Ishikawa (cell line): ENCODE data around the gene CTNNBL1.

Source experiments
- CEBPB ChIP-seq: IDR thresholded peaks from 2 replicates; pipeline ENCODE4 v1.6.1; 2012
- CREB1 ChIP-seq: IDR thresholded peaks from 2 replicates; pipeline ENCODE4 v1.6.1; 2012; ENCODE audit warnings: low read depth
- EGR1 ChIP-seq: IDR thresholded peaks from 2 replicates; pipeline ENCODE4 v1.6.1; 2012
- EP300 ChIP-seq: IDR thresholded peaks from 2 replicates; pipeline ENCODE4 v1.6.1; 2012; ENCODE audit warnings: borderline replicate concordance
- FOXM1 ChIP-seq: IDR thresholded peaks from 2 replicates; pipeline ENCODE4 v1.6.1; 2012; ENCODE audit warnings: low read depth, borderline replicate concordance
- NFIC ChIP-seq: IDR thresholded peaks from 2 replicates; pipeline ENCODE4 v1.6.1; 2012
- RAD21 ChIP-seq: IDR thresholded peaks from 2 replicates; pipeline ENCODE4 v1.6.1; 2012; ENCODE audit warnings: low read depth
- TAF1 ChIP-seq: IDR thresholded peaks from 2 replicates; pipeline ENCODE4 v1.6.1; 2012; ENCODE audit warnings: low read depth, mild to moderate bottlenecking
- TCF12 ChIP-seq: IDR thresholded peaks from 2 replicates; pipeline ENCODE4 v1.6.1; 2012; ENCODE audit warnings: low read depth
- TEAD4 ChIP-seq: IDR thresholded peaks from 2 replicates; pipeline ENCODE4 v1.6.1; 2012
- USF1 ChIP-seq: IDR thresholded peaks from 2 replicates; pipeline ENCODE4 v1.6.1; 2012
- YY1 ChIP-seq: IDR thresholded peaks from 2 replicates; pipeline ENCODE4 v1.6.1; 2012; ENCODE audit warnings: low read depth
- ZBTB7A ChIP-seq: IDR thresholded peaks from 2 replicates; pipeline ENCODE4 v1.6.1; 2012; ENCODE audit warnings: low read depth
- TF ChIP-seq, protein P1 (sequence below): IDR thresholded peaks from 2 replicates; pipeline ENCODE4 v1.6.1; 2012
- TF ChIP-seq, protein P2 (sequence below): IDR thresholded peaks from 2 replicates; pipeline ENCODE4 v1.6.1; 2012; ENCODE audit warnings: low read depth, mild to moderate bottlenecking

CTNNBL1 gene

DNA sequence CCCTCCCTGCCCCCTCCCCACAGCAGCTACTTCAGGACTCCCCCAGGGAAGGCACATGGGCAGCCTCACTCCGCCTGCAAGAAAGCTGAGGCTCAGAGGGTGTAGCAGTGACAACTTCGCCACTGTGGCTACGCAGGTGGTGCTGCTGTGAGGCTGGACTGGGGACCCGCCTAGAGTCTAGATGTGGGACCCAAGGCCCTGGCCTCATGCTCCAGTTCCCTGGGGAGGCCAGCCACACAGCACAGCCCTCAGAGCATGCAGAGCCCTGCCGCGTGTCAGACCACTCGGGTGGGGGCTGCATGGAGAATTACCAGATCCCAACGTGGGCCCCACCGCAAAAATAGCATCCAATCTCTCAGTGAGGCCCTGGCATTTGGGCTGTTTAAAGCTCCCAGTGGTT, 178.3 kb downstream of the CTNNBL1 start:
- TF ChIP-seq, protein P1, sequence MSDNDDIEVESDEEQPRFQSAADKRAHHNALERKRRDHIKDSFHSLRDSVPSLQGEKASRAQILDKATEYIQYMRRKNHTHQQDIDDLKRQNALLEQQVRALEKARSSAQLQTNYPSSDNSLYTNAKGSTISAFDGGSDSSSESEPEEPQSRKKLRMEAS: no peak
- no peak for TF ChIP-seq TAF1
- no peak for TF ChIP-seq CEBPB
- no peak for TF ChIP-seq CREB1
- no peak for TF ChIP-seq FOXM1
- no peak for TF ChIP-seq TCF12
- TF ChIP-seq RAD21: no peak
- TF ChIP-seq ZBTB7A: no peak
- TF ChIP-seq NFIC: no peak
- TF ChIP-seq EP300: no peak
- TF ChIP-seq TEAD4: no peak
- TF ChIP-seq USF1: no peak
- no peak for TF ChIP-seq EGR1
- TF ChIP-seq, protein P2, sequence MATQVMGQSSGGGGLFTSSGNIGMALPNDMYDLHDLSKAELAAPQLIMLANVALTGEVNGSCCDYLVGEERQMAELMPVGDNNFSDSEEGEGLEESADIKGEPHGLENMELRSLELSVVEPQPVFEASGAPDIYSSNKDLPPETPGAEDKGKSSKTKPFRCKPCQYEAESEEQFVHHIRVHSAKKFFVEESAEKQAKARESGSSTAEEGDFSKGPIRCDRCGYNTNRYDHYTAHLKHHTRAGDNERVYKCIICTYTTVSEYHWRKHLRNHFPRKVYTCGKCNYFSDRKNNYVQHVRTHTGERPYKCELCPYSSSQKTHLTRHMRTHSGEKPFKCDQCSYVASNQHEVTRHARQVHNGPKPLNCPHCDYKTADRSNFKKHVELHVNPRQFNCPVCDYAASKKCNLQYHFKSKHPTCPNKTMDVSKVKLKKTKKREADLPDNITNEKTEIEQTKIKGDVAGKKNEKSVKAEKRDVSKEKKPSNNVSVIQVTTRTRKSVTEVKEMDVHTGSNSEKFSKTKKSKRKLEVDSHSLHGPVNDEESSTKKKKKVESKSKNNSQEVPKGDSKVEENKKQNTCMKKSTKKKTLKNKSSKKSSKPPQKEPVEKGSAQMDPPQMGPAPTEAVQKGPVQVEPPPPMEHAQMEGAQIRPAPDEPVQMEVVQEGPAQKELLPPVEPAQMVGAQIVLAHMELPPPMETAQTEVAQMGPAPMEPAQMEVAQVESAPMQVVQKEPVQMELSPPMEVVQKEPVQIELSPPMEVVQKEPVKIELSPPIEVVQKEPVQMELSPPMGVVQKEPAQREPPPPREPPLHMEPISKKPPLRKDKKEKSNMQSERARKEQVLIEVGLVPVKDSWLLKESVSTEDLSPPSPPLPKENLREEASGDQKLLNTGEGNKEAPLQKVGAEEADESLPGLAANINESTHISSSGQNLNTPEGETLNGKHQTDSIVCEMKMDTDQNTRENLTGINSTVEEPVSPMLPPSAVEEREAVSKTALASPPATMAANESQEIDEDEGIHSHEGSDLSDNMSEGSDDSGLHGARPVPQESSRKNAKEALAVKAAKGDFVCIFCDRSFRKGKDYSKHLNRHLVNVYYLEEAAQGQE: no peak
- no peak for TF ChIP-seq YY1

DNA sequence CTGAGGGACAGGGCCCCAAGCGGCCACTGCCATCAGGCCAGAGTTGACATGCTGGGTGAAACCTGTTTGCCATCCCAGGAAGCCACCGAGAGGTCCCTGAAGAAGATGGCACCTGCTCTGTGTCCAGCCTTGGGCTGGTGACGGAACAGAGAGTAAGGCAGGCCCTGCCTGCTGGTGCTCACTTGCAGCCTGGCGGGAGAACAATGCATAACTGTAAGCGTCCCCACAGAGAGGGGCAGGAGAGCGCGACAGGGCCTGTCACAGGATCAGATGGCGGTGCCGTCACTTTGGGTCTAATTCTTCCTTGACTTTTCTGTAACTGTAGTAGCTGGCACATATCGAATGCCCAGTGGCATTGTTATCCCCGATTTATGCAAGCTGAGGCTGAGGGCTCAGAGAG, 180.1 kb downstream of the CTNNBL1 start:
- TF ChIP-seq TAF1: no peak
- TF ChIP-seq, protein P1: no peak
- no peak for TF ChIP-seq NFIC
- TF ChIP-seq RAD21: no peak
- TF ChIP-seq EP300: no peak
- no peak for TF ChIP-seq CEBPB
- no peak for TF ChIP-seq YY1

GRCh38 chr20:37875460-37876175, 181.8 kb downstream of the CTNNBL1 start:
- TF ChIP-seq RAD21 (no peak), NFIC (no peak), YY1 (no peak), EGR1 (no peak), USF1 (no peak), ZBTB7A (no peak), EP300 (no peak), TAF1 (no peak), CEBPB (no peak), TCF12 (no peak), TEAD4 (no peak), CREB1 (no peak), FOXM1 (no peak)
- TF ChIP-seq, protein P2: no peak
- TF ChIP-seq, protein P1: no peak

- TF ChIP-seq EP300 (no peak), TEAD4 (no peak), ZBTB7A (no peak), RAD21 (no peak), FOXM1 (no peak), CEBPB (no peak), TAF1 (no peak), NFIC (no peak), EGR1 (no peak), TCF12 (no peak), USF1 (no peak), YY1 (no peak), CREB1 (no peak)
- TF ChIP-seq, protein P2: no peak
- TF ChIP-seq, protein P1: no peak
Observed at GRCh38 chr20:37876863-37877262, 183.0 kb downstream of the CTNNBL1 start.
